H1 (cell line): Measurements from ENCODE around the gene TXNIP. TPM values are rescaled to one million over a fixed set of nuclear protein-coding genes. Genes with fewer than 3 reads are reported as not detected.

ENCODE experiments used
- JUN ChIP-seq: IDR thresholded peaks from 2 replicates; pipeline ENCODE4 v1.6.1; 2011; ENCODE audit warnings: low read depth, mild to moderate bottlenecking, improper control_type of control experiment, low read length
- RAD21 ChIP-seq, 2 experiments: IDR thresholded peaks in 1 of 2; conservative IDR thresholded peaks in 1 of 2; 2 replicates each; pipeline ENCODE4 v1.6.1; 2011; ENCODE audit warnings: low read depth in 2 of 2, low read length in 2 of 2, improper control_type of control experiment in 1 of 2, inconsistent platforms in 1 of 2, mild to moderate bottlenecking in 1 of 2, moderate library complexity in 1 of 2
- polyA plus RNA-seq, 7 experiments: library from polyadenylated mRNA; depleted of rRNA in 3 of 7; stranded (reverse) in 5 of 7; unstranded in 2 of 7; fragments of >200 nt in 5 of 7; fragments of 200-250 nt in 2 of 7; gene quantifications; 1 replicate in 5 of 7; 2 replicates in 1 of 7; 4 replicates in 1 of 7; pipeline versions ENCODE4 v1.2.1 to v1.2.3, GENCODE V29; 2011 to 2013; ENCODE audit warnings: missing spikeins in 2 of 7, mixed read lengths in 2 of 7
- total RNA-seq: library from RNA; stranded (reverse); fragmentation: NEBNext Ultra II Directional; extraction: Animal tissue kit (Norgen Biotek cat#: 25700); gene quantifications from 2 replicates; pipeline ENCODE4 v1.2.1, GENCODE V29; 2021

Gene TXNIP
- total and polyA plus RNA-seq, 2 of the 8 experiments (the other 6 are each of a cell fraction or from before 2014, with no cell fraction given), result 12.3 to 56.8 TPM

DNA sequence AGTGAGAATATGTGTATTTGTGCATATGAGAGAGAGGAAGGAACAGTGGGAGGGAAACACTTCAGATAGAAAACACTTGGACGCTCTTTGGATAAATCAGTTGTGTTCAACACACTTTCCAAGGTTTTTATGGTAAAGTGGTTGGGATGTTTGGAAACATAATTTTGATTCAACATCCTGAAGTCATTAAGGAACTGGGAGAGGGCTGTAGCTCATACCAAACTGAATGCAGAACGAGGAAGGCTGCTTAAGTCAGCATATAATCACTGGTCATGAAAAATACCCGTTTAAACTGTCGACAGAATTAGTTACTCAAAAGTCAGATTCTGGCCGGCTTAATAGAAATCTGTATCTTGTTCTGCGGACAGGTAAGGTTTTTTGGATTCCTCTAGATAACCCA is 53.5 kb downstream of the TXNIP start (continued):
- no peak for TF ChIP-seq JUN
- no peak for TF ChIP-seq RAD21 (IDR thresholded peaks at IDR 0.05 in 1 of 2, conservative IDR thresholded peaks at IDR 0.05 in 1 of 2; ENCODE audit: low read depth in 2 of 2, low read length in 2 of 2)

Other genes with a start within 250 kb of the TXNIP start
- gene RNF115, start 172.5 kb downstream of the TXNIP start, total RNA-seq, result 10.2 and 10.8 TPM in 2 replicates
- gene RNF115, start 172.5 kb downstream of the TXNIP start, polyA plus RNA-seq (2011; rRNA removed), result 3.0 and 4.7 TPM in 2 replicates
- gene POLR3C, start 172.4 kb downstream of the TXNIP start, total RNA-seq, result 26.2 and 26.8 TPM in 2 replicates
- 23.7 and 26.8 TPM in 2 replicates for gene POLR3C, start 172.4 kb downstream of the TXNIP start, polyA plus RNA-seq (2011; rRNA removed)
- gene NUDT17, start 150.9 kb downstream of the TXNIP start, total RNA-seq, result 2.7 and 2.8 TPM in 2 replicates
- 4.1 and 5.1 TPM in 2 replicates for gene NUDT17, start 150.9 kb downstream of the TXNIP start, polyA plus RNA-seq (2011; rRNA removed)
- 36.7 and 40.7 TPM in 2 replicates for gene PIAS3, start 137.5 kb downstream of the TXNIP start, total RNA-seq
- gene PIAS3, start 137.5 kb downstream of the TXNIP start, polyA plus RNA-seq (2011; rRNA removed), result 49.9 and 73.8 TPM in 2 replicates
- gene ANKRD35, start 110.7 kb downstream of the TXNIP start, total RNA-seq, result 2.2 and 3.0 TPM in 2 replicates
- gene ANKRD35, start 110.7 kb downstream of the TXNIP start, polyA plus RNA-seq (2011; rRNA removed), result 1.4 and 1.6 TPM in 2 replicates
- gene ITGA10, start 86.5 kb downstream of the TXNIP start, total RNA-seq, result 0.45 and 0.48 TPM in 2 replicates
- gene ITGA10, start 86.5 kb downstream of the TXNIP start, polyA plus RNA-seq (2011; rRNA removed), result 0.09 and 0.11 TPM in 2 replicates
- 8.1 and 9.1 TPM in 2 replicates for gene PEX11B, start 77.9 kb downstream of the TXNIP start, total RNA-seq
- gene PEX11B, start 77.9 kb downstream of the TXNIP start, polyA plus RNA-seq (2011; rRNA removed), result 11.0 and 15.1 TPM in 2 replicates
- gene RBM8A, start 69.1 kb downstream of the TXNIP start, total RNA-seq, result 216 and 222 TPM in 2 replicates
- 119 and 125 TPM in 2 replicates for gene RBM8A, start 69.1 kb downstream of the TXNIP start, polyA plus RNA-seq (2011; rRNA removed)
- gene LIX1L, start 38.6 kb downstream of the TXNIP start, total RNA-seq, result 2.9 and 3.0 TPM in 2 replicates
- 3.7 and 3.8 TPM in 2 replicates for gene LIX1L, start 38.6 kb downstream of the TXNIP start, polyA plus RNA-seq (2011; rRNA removed)
- 0.20 and 0.46 TPM in 2 replicates for gene ANKRD34A, start 32.0 kb downstream of the TXNIP start, total RNA-seq
- 0.15 and 0.19 TPM in 2 replicates for gene ANKRD34A, start 32.0 kb downstream of the TXNIP start, polyA plus RNA-seq (2011; rRNA removed)
- 2.3 and 3.1 TPM in 2 replicates for gene POLR3GL, start 31.9 kb downstream of the TXNIP start, total RNA-seq
- gene POLR3GL, start 31.9 kb downstream of the TXNIP start, polyA plus RNA-seq (2011; rRNA removed), result 3.5 and 3.9 TPM in 2 replicates
- 0.32 and 0.46 TPM in 2 replicates for gene HJV, start 25.2 kb upstream of the TXNIP start, total RNA-seq
- gene HJV, start 25.2 kb upstream of the TXNIP start, polyA plus RNA-seq (2011; rRNA removed), result 0.42 and 0.70 TPM in 2 replicates
- 0.36 and 0.39 TPM in 2 replicates for gene NBPF10, start 148.2 kb upstream of the TXNIP start, total RNA-seq
- gene NBPF10, start 148.2 kb upstream of the TXNIP start, polyA plus RNA-seq (2011; rRNA removed), result 0.09 and 0.20 TPM in 2 replicates
- gene NOTCH2NLA, start 232.4 kb upstream of the TXNIP start, total RNA-seq, result 6.2 and 6.9 TPM in 2 replicates
- 3.9 and 4.1 TPM in 2 replicates for gene NOTCH2NLA, start 232.4 kb upstream of the TXNIP start, polyA plus RNA-seq (2011; rRNA removed)